Cardiac fibroblast (primary cell): ENCODE measurements around the gene UTP20.

Experiments used
- DNase-seq, 2 donors: peaks; one replicate each; pipeline versions ENCODE4 v3.0.0 to v3.0.0-alpha.2; 2010; ENCODE audit warnings: low read depth in 2 of 2
- H3K4me3 ChIP-seq, 2 donors: replicated peaks in 1 of 2; 1 replicate in 1 of 2; 2 replicates in 1 of 2; pipeline ENCODE4 v1.5.1; 2011; ENCODE audit warnings: low read depth in 2 of 2, low read length in 2 of 2, mild to moderate bottlenecking in 2 of 2, moderate library complexity in 1 of 2
- CTCF ChIP-seq: IDR thresholded peaks from one replicate; pipeline ENCODE4 v1.5.1; 2011; ENCODE audit warnings: low read depth, mild to moderate bottlenecking, low read length, inconsistent platforms

The UTP20 gene

GRCh38 chr12:101322480-101322879 is 42.6 kb downstream of the UTP20 start:
- TF ChIP-seq CTCF: no peak
- no peak for DNase-seq
- no peak overlapping the region for H3K4me3 ChIP-seq

GRCh38 chr12:101323255-101323654 is 43.4 kb downstream of the UTP20 start:
- no peak for TF ChIP-seq CTCF
- no peak overlapping the region for H3K4me3 ChIP-seq
- DNase-seq: no peak

- DNase-seq: no peak
Observed at GRCh38 chr12:101325590-101325989, 45.7 kb downstream of the UTP20 start.

GRCh38 chr12:101327051-101327450 is 47.1 kb downstream of the UTP20 start:
- H3K4me3 ChIP-seq: no peak overlapping the region
- TF ChIP-seq CTCF: no peak
- no peak for DNase-seq

More at GRCh38 chr12:101325590-101325989, 45.7 kb downstream of the UTP20 start:
- no peak overlapping the region for H3K4me3 ChIP-seq
- no peak for TF ChIP-seq CTCF

GRCh38 chr12:101327546-101327945 is 47.6 kb downstream of the UTP20 start:
- TF ChIP-seq CTCF: no peak
- no peak overlapping the region for H3K4me3 ChIP-seq
- no peak for DNase-seq

GRCh38 chr12:101328917-101329316 is 49.0 kb downstream of the UTP20 start:
- TF ChIP-seq CTCF: no peak
- H3K4me3 ChIP-seq: no peak overlapping the region
- DNase-seq: no peak

- no peak overlapping the region for H3K4me3 ChIP-seq
- no peak for TF ChIP-seq CTCF
- DNase-seq: no peak
Observed at GRCh38 chr12:101330631-101331030, 50.7 kb downstream of the UTP20 start.
